CD4-positive, alpha-beta T cell (primary cell): ENCODE data around the gene SLC6A3. TPM values are rescaled to one million over a fixed set of nuclear protein-coding genes. Genes with fewer than 3 reads are reported as not detected.

Experiments
- ATAC-seq: fragments of 200-7000 bp; cut with Tn5 transposase; one replicate; pipeline ENCODE4 v1.10.0; 2022; ENCODE audit warnings: mild to moderate bottlenecking; ENCODE audit not compliant: poor library complexity
- CTCF ChIA-PET: fragments of 350-600 bp; sonication (Branson Sonifier 250); formaldehyde crosslinking; loops from one replicate; lab custom pipeline; 2021; ENCODE audit warnings: antibody characterized with exemption, inconsistent platforms; lab: Charles Lee
- POLR2A ChIA-PET: fragments of 350-600 bp; sonication (Branson Sonifier 250); formaldehyde crosslinking; loops from one replicate; lab custom pipeline; 2021; ENCODE audit warnings: antibody characterized with exemption, inconsistent platforms; lab: Charles Lee
- DNase-seq, 14 experiments: peaks; one replicate each; pipeline ENCODE4 v3.0.0-alpha.2; 2013 to 2020; ENCODE audit warnings: mixed read lengths in 2 of 14
- H3K27ac ChIP-seq, 2 donors: one replicate each; pipeline versions ENCODE4 v1.5.1 to v1.7.0; 2013; ENCODE audit warnings: low read length in 2 of 2, low read depth in 1 of 2, mild to moderate bottlenecking in 1 of 2
- H3K27me3 ChIP-seq, 2 experiments: 1 replicate in 1 of 2; 2 replicates in 1 of 2; pipeline versions ENCODE4 v1.6.1 to v1.7.0; 2013; ENCODE audit warnings: low read length in 2 of 2, control low read depth in 1 of 2, mild to moderate bottlenecking in 1 of 2, moderate library complexity in 1 of 2; ENCODE audit not compliant: insufficient read depth in 2 of 2, control insufficient read depth in 1 of 2
- H3K36me3 ChIP-seq: one replicate; pipeline ENCODE4 v1.6.1; 2013; ENCODE audit warnings: low read length, control low read depth; ENCODE audit not compliant: insufficient read depth
- H3K4me1 ChIP-seq: one replicate; pipeline ENCODE4 v1.6.1; 2013; ENCODE audit warnings: low read length, control low read depth; ENCODE audit not compliant: insufficient read depth
- H3K4me3 ChIP-seq: one replicate; pipeline ENCODE4 v1.5.1; 2013; ENCODE audit warnings: mild to moderate bottlenecking, low read length, moderate library complexity
- H3K9me3 ChIP-seq, 2 experiments: 1 replicate in 1 of 2; 2 replicates in 1 of 2; pipeline versions ENCODE4 v1.6.1 to v1.7.0; 2013; ENCODE audit warnings: low read length in 2 of 2, mild to moderate bottlenecking in 2 of 2, control low read depth in 1 of 2, moderate library complexity in 1 of 2; ENCODE audit not compliant: control insufficient read depth in 1 of 2, insufficient read depth in 1 of 2
- H3K27ac Mint-ChIP-seq: one replicate; pipeline ENCODE4 v1.8.0; 2020; ENCODE audit warnings: mixed read lengths
- H3K27me3 Mint-ChIP-seq: one replicate; pipeline ENCODE4 v1.8.0; 2021; ENCODE audit warnings: mixed read lengths
- H3K36me3 Mint-ChIP-seq: one replicate; pipeline ENCODE4 v1.8.0; 2021; ENCODE audit warnings: low read depth, mixed read lengths
- H3K4me1 Mint-ChIP-seq: one replicate; pipeline ENCODE4 v1.8.0; 2021; ENCODE audit warnings: low read depth, mixed read lengths
- H3K4me3 Mint-ChIP-seq: one replicate; pipeline ENCODE4 v1.8.0; 2020; ENCODE audit warnings: mild to moderate bottlenecking, mixed read lengths
- H3K9me3 Mint-ChIP-seq: one replicate; pipeline ENCODE4 v1.8.0; 2020; ENCODE audit warnings: mixed read lengths
- CTCF ChIP-seq: fragments of 200-600 bp; IDR thresholded peaks from one replicate; pipeline ENCODE4 v1.8.0; 2022; ENCODE audit warnings: antibody characterized with exemption, mild to moderate bottlenecking
- intact Hi-C, 2 experiments: fragments of 100-400 bp; cut with DNase I in 1 of 2; cut with micrococcal nuclease in 1 of 2; formaldehyde crosslinking; loops; one replicate each; pipeline versions ENCODE4 v1.15.1 to v1.9.0; 2023 to 2025; cut with DNase I, micrococcal nuclease
- total RNA-seq, 174 experiments: library from RNA in 2 of 174; stranded (reverse) in 2 of 174; gene quantifications; one replicate each; pipeline ENCODE4 v1.2.3 and lab custom pipeline; 2021 to 2026

SLC6A3 gene
- total RNA-seq, 2 experiments from 2014 or later = 0.08 TPM; not detected in 1

DNA sequence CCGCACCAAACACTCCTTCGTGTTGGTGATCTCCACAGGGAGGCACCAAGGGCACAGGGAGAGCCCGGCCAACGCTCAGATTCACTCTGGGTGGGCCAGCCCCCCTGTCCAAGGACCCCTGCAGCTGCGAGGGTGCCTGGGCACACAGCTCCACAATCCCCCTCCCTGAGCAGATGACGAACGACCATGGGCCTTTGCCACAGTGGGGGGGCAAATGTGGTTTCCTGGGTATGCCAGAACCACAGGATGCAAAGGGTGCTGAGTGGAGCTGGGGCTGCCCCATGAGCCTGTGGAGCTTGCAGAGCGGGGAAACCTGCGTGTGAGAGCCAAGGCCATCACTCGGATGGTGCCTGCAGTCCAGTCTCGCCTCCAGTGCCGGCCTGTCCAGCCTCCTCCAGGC, 47.5 kb upstream of the SLC6A3 start:
- Histone ChIP-seq H3K4me3 (no peak overlapping the region), H3K27me3 (no peaks in the 10 kb centered on the region), H3K9me3 (peaks cover 0 to 8% of the 10 kb centered on the region in 2 experiments), H3K36me3 (peaks cover 46% of the 10 kb centered on the region), H3K27ac (no peak overlapping the region), H3K4me1 (peaks cover 49% of the 10 kb centered on the region)
- TF ChIP-seq CTCF = no peak
- Mint-ChIP-seq H3K9me3 (no peaks in the 10 kb centered on the region), H3K36me3 (peaks cover 51% of the 10 kb centered on the region), H3K4me3 (no peak overlapping the region), H3K27me3 (no peaks in the 10 kb centered on the region), H3K4me1 (peaks cover 41% of the 10 kb centered on the region), H3K27ac (peak overlapping the region; percentile 87)
- DNase-seq (peak in 1 of 14 experiments; percentile 43), ATAC-seq (peak; percentile 30)
- ChIA-PET CTCF (no interaction called here), POLR2A (interaction anchor here (0.9 to 1.5 kb wide), 2 partner anchors 11 to 43 kb away, joined by 3 read pairs; no protein-coding TSS in a partner anchor)
- intact Hi-C loops = no loop called here

- no peaks in the 10 kb centered on the region for H3K27me3 ChIP-seq
- ChIA-PET POLR2A (no interaction called here), CTCF (no interaction called here)
- no peak overlapping the region for H3K27ac ChIP-seq
- H3K27me3 Mint-ChIP-seq = no peaks in the 10 kb centered on the region
- no peak overlapping the region for H3K4me3 Mint-ChIP-seq
- no peak overlapping the region for H3K4me3 ChIP-seq
- intact Hi-C loops = no loop called here
- H3K36me3 ChIP-seq = peaks cover 57% of the 10 kb centered on the region
- peaks cover 31% of the 10 kb centered on the region for H3K4me1 Mint-ChIP-seq
- DNase-seq = peak in 1 of 14 experiments; percentile 31
- H3K36me3 Mint-ChIP-seq = peaks cover 49% of the 10 kb centered on the region
- H3K4me1 ChIP-seq = peaks cover 38% of the 10 kb centered on the region
- H3K9me3 ChIP-seq = peaks cover 0 to 8% of the 10 kb centered on the region in 2 experiments
- no peak overlapping the region for H3K27ac Mint-ChIP-seq
- no peaks in the 10 kb centered on the region for H3K9me3 Mint-ChIP-seq
- no peak for ATAC-seq
- TF ChIP-seq CTCF = no peak
These were observed 45.1 kb upstream of the SLC6A3 start for GRCh38 chr5:1490376-1490775.

DNA sequence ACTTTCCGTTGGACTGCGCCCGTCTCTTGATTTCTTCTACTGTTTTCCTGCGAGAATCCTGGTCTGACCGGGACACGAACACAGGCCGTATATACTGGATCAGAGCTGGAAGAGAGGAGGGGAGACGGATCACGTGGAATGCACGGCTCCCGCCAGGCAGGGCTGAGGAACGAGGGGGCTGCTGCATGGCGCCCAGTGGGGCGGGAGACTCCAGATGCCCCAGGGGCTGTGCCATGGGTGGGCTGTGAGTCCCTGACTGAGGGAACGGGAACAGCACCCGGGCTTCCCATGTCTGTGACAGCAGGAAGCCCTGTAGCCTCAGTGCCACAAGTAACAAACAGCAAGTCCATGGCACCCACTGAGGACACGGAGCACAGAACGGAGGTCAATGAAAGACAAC, 44.5 kb upstream of the SLC6A3 start:
- Mint-ChIP-seq H3K36me3 (peaks cover 50% of the 10 kb centered on the region), H3K27me3 (no peaks in the 10 kb centered on the region), H3K4me1 (peaks cover 26% of the 10 kb centered on the region), H3K4me3 (no peak overlapping the region), H3K27ac (no peak overlapping the region), H3K9me3 (no peaks in the 10 kb centered on the region)
- H3K27me3 ChIP-seq = no peaks in the 10 kb centered on the region
- peaks cover 59% of the 10 kb centered on the region for H3K36me3 ChIP-seq
- DNase-seq (no peak), ATAC-seq (no peak)
- CTCF ChIA-PET = no interaction called here
- H3K4me1 ChIP-seq = peaks cover 38% of the 10 kb centered on the region
- peaks cover 0 to 8% of the 10 kb centered on the region in 2 experiments for H3K9me3 ChIP-seq
- intact Hi-C loops = no loop called here
- TF ChIP-seq CTCF = no peak
- H3K27ac ChIP-seq = no peak overlapping the region
- POLR2A ChIA-PET = no interaction called here
- H3K4me3 ChIP-seq = no peak overlapping the region
